Measurements from ENCODE around the gene MBD3L2B.

MBD3L2B gene

DNA sequence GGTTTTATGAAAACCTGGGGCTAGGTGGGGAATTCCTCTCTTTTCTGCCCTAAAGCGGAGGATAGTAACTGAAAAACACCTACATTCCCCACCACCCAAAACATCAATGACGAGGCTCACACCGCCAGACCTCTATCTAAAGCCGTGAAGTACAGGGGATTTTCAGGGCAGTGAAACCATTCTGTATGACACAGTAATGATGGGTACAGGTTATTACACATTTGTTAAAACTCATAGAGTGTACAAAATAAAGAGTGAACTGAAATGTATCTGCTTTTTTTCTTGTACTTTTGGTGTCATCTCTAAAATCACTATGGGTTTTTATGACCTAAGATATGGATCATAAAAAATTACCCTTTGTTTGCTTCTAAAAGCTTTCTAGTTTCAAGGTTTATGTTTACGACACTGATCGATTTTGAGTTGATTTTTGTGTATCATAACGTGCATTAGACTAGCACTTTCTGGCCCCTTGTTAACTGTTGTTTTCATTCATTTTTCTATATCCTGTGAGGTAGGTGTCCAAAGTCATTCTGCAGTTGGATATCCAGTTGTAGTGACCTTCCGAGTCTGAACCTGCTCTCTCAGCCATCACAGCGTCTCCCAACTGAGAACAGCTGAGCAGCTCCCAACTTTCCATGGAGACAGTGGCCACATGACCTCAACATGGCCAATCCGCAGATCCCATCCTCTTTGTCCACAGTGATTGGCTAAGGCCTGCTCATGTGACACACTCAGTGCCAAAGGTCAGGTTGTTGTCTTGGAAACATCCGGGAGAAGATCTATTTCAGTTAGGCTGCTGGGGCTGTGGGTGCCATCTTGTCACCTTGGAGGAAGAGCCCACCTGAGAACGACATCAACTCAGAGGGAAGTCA is 10.3 kb downstream of the MBD3L2B start:
- DNase-seq = no peak

DNA sequence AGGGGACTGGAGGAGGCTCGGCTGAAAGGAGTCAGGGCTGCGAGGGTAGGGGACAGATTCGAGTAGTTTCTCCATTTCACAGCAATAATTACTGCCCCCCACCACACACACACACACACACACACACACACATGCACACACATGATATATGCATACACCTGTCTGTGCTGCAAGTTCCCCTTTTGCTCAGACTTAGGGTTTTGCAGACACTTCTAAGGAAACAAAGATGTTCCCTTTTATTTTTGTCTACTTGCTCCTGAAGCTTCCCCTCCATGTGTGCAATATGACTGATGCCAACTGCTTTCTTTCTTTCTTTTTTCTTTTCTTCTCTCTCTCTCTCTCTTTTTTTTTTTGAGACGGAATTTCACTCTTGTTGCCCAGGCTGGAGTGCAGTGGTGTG is 13.4 kb downstream of the MBD3L2B start:
- no peak for DNase-seq

DNA sequence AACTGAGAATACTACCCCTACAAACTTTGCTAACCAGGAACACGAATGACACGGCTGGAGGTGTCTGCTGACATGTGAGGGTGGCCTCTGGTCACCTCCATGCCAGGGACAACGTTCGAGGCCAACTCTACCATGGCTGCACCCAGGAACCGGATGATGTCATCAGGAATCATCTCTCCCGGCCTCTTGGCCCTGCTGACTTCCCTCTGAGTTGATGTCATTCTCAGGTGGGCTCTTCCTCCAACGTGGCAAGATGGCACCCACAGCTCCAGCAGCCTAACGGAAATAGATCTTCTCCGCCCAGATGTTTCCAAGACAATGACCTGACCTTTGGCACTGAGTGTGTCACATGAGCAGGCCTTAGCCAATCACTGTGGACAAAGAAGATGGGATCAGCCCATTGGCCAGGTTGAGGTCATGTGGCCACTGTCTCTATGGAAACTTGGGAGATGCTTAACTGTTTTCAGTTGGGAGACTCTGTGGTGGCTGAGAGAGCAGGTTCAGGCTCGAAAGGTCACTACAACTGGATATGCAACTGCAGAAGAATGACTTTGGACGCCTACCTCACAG is 15.0 kb downstream of the MBD3L2B start:
- DNase-seq = peak in 1 of 3 experiments; percentile 5

DNA sequence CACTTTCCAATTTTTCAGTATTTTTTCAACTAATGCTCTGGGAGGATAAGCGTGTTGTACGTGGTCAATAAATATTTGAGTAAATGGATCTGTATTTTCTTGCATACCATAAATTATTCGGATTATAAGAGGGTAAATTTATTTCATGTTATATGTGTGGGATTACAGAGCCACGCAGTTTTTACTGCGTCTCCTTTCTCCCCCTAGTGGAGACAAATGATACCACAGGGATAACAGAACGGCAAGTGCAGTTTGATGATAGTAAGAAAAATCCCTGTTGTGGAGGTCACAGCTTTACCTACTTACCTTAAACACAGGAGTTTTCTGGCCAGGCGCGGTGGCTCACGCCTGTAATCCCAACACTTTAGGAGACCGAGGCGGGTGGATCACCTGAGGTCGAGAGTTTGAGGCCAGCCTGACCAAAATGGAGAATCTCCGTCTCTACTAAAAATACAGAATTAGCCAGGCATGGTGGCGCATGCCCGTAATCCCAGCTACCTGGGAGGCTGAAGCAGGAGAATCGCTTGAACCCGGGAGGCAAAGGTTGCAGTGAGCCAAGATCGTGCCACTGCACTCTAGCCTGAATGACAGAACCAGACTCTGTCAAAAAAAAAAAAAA is 16.8 kb downstream of the MBD3L2B start:
- DNase-seq = peak in 1 of 3 experiments; percentile 59

DNA sequence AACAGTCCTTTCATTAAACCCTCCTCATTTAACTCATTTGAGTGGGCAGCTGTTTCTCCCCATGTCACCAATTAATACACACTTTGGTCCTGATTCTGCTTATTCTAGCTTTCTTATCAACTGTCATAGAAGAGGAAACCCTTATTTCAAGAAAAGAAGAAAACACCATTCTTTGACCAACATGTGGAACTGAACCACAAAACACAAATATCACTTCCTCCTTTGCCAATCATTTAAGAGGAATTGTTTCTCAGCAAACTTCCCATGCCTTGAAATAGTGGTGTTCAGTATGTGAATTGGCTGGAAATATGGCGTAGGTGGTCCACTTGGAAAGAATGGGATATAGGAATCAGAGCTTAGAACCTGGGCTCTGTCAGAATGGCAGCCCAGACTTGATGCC is 20.4 kb downstream of the MBD3L2B start:
- no peak for DNase-seq

GRCh38 chr19:7000333-7000732 is 20.9 kb downstream of the MBD3L2B start:
- DNase-seq = no peak

DNA sequence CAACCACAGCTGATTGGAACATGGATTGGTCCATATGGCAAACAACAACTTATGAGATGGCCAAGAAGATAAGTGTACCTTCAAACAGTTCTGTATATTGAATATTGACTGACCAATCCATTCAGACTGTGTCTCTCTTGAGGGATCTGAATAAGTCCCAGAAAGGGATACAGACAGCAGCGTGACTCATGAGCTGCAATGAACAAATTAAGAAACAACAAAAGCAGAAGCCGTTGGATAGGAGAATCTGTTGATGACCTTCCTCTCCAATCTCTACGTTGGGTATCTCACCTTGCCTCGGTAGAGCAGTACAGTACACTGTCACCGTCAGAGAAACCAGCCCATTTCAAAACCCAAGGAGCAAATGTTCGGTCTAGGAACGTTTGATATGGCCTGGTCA is 21.3 kb downstream of the MBD3L2B start:
- DNase-seq = no peak

GRCh38 chr19:6997679-6998445 is 23.4 kb downstream of the MBD3L2B start:
- no peak for DNase-seq

- no peak for DNase-seq
Observed at GRCh38 chr19:6996810-6997209, 24.4 kb downstream of the MBD3L2B start.

- no peak for DNase-seq
Observed at GRCh38 chr19:6995054-6995453, 26.2 kb downstream of the MBD3L2B start.

DNA sequence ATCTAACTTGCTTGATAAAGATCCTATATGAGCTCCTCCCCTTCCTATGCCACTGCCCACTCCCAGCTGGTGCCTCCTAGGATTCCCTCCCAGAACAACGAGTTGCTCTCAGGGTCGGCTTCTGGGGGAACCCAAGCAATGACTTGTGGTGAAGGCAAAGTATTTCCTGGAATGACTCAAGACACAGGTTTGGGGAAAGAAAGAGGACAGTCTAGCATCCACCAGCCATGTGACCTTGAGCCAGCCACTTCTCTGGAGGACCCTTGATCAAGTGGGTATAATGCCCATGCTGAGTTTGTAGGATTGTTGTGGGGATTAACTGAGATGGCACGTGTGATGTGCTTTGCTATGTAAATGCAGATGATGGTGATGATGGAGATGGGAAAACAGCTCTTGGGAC is 33.0 kb downstream of the MBD3L2B start:
- DNase-seq = no peak

DNA sequence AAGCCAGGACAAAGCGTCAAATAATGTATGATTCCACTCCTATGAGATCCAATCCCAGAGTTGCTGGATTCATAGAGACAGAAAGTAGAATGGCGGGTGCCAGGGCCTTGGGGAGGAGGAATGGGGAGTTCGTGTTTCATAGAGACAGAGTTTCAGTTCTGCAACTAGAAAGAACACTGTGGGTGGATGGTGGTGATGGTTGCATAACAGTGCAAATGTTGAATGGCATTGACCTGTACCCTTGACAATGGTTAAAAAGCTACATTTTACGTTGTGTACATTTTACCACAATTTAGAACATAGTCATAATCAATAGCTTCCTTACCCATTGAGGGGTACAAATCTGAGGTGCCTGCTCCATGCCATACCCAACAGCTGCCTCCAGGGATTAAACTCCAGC is 33.4 kb downstream of the MBD3L2B start:
- no peak for DNase-seq

DNA sequence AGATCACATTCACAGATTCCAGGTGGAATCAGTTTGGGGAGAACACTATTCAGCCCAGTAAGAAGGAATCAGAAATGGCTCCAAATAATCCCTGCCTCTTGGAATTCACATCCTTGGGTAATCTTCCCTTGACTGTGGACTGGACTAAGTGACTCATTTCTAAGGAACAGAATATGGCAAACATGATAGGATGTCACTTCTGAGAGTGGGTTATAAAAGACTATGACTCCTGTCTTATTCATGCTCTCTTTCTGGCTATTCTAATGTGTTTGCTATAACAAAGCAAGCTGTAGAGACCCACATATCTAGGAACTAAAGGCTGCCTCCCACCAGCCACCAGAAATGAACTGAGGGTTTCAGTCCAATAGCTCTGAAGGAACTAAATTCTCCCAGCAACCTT is 37.8 kb downstream of the MBD3L2B start:
- DNase-seq = no peak

DNA sequence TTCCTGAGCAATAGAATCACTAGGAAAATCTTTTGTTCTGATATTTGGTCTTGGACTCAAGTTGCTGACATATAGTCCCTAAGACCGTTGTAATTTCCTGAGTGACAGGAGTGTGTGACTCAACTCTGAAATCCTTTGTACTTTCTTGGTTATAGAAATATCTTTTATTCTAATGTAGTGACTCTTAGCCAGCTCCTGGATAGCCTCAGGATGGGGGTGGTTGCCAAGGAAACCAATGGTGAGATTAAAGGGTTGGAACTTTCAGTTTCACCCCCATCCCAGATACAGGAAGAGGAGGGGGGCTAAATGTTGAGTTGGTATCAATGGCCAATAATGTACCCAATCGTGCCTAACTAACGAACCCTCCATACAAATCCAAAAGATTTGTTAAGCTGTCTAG is 41.8 kb downstream of the MBD3L2B start:
- no peak for DNase-seq

DNA sequence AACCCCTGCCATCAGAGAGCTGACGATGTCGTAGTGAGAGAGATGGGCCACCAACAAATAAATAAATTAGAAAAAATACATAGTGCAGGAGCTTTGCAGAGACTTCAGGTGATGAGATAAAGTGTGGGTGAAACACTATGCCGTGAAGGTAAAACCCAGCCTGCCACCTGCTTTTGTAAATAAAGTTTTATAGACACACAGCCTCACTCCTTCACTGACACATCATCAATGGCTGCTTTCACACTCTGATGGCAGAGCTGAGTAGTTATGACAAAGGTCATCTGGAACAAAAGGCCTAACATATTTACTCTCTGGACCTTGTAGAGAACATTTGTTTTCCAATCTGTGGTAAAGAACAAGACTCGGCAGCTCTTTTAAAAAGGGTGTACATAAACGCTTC is 45.0 kb downstream of the MBD3L2B start:
- no peak for DNase-seq

DNA sequence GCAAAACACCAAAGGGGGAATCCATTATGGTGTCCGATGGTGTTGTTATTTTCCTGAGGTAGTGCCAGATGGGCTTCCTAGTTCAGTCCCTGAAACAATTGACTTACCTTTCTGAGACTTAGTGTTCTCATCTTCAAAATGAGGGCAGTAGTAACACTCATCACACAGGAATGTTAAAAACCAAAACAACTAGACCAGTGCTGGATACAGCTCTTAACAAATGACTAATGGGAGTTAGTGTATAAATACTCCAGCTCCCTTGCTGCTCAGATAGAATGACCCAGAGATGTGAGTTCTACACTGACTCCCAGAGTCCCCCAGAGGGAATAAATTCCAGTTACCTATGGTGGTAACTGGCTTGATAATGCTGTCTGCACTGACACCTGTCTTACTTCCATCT is 49.9 kb downstream of the MBD3L2B start:
- DNase-seq = no peak

DNA sequence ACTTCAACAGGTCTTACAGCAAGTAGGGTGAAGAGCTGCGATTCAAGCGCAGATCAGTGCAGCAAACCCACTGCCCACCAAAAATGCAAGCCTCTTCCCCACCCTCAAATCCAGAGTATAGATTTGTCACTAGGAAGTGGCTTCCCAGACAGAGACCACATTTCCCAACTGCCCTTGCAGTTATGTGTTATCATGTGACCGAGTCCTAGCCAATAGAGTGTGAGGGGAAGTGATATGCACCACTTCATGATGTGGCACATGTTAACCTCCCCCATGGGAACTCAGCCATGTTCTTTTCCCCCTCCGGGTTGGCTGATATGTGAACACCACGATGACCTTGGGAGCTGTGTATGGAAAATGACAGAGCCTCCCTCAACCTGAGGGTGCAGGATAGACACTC is 50.8 kb downstream of the MBD3L2B start:
- DNase-seq = peak in 2 of 3 experiments; percentile 1 to 12

DNA sequence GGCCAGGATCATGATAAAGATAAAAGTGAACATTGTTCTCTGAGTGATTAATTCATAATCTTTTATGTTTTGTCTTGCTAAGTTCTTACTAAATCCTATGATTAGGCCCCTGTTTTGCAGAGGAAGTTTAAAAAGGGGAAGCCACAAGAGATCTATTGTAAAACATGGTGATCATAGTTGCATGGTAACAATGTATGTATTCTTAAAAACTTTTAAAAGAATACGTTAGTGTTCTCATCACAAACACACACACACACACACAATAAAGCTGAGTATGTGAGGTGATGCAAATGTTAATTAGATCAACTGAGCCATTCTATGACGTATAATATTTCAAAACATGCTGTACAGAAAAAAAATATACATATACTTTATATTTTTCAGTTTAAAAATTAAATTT is 51.2 kb downstream of the MBD3L2B start:
- no peak for DNase-seq

DNA sequence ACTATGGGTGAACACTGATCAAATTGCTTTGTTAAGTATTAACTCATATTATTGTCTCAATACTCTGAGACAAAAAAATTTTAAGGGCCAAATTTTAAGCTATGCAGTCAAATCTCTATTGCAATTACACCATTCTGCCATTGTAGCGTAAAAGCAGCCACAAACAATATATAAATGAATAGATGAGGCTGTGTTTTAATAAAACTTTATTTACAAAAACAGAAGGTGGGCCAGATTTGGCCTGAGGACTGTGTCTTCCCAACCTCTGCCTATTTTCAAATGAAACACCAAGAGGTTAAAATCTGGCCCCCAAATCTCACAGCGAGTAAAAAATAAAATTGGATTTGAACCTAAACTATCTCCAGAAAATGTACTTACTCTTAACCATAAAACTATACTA is 51.7 kb downstream of the MBD3L2B start:
- no peak for DNase-seq
